Mucosa of descending colon (tissue), 3 donors: ENCODE results near the gene DPYD. TPM values are rescaled to one million over a fixed set of nuclear protein-coding genes. Genes with fewer than 3 reads are reported as not detected.

Experiments
- ATAC-seq: fragments of 200-7000 bp; cut with Tn5 transposase; one replicate; pipeline ENCODE4 v1.9.1; 2020; ENCODE audit warnings: mild to moderate bottlenecking, moderate library complexity
- DNase-seq, 3 donors: peaks; one replicate each; pipeline ENCODE4 v3.0.0-alpha.2; 2020
- H3K36me3 ChIP-seq: fragments of 200-600 bp; one replicate; pipeline ENCODE4 v1.8.0; 2021; ENCODE audit warnings: low read depth, mild to moderate bottlenecking
- H3K4me1 ChIP-seq: fragments of 200-600 bp; one replicate; pipeline ENCODE4 v1.8.0; 2021; ENCODE audit warnings: low read depth, mild to moderate bottlenecking
- H3K4me3 ChIP-seq: fragments of 200-600 bp; one replicate; pipeline ENCODE4 v1.8.0; 2021; ENCODE audit warnings: mild to moderate bottlenecking
- H3K9me3 ChIP-seq: fragments of 200-600 bp; one replicate; pipeline ENCODE4 v1.8.0; 2021; ENCODE audit warnings: mild to moderate bottlenecking
- CTCF ChIP-seq: fragments of 200-600 bp; IDR thresholded peaks from one replicate; pipeline ENCODE4 v1.8.0; 2022; ENCODE audit warnings: antibody characterized with exemption, mild to moderate bottlenecking
- intact Hi-C, 2 donors: fragments of 100-400 bp; cut with DNase I in 1 of 2; cut with micrococcal nuclease in 1 of 2; formaldehyde crosslinking; loops; one replicate each; pipeline versions ENCODE4 v1.11.0 to v1.11.1; 2022; cut with DNase I, micrococcal nuclease
- total RNA-seq, 3 donors: library from RNA; stranded (reverse); fragmentation: NEBNext Ultra II Directional in 2 of 3; extraction: Animal tissue kit (Norgen Biotek cat#: 25700) in 2 of 3; gene quantifications; one replicate each; pipeline versions ENCODE4 v1.2.1 to v1.2.4, GENCODE V29; 2021 to 2023
- donor health status: DM: no; HTN: no; CAD: no; lungs with moderate emphysema.
- donor health status: DM: no; HTN: no; CAD: no.
- donor health status: DM: no; HTN: yes; CAD: no.

DPYD gene
- total RNA-seq, 3 donors from 2014 or later = 13.8 to 33.3 (median 19.7) TPM

GRCh38 chr1:97849345-97850340, 71.2 kb downstream of the DPYD start:
- H3K4me1 ChIP-seq = no peaks in the 10 kb centered on the region
- H3K4me3 ChIP-seq = no peak overlapping the region
- DNase-seq (no peak), ATAC-seq (no peak)
- H3K9me3 ChIP-seq = no peaks in the 10 kb centered on the region
- H3K36me3 ChIP-seq = no peaks in the 10 kb centered on the region
- intact Hi-C loops = no loop called here
- no peak for TF ChIP-seq CTCF

DNA sequence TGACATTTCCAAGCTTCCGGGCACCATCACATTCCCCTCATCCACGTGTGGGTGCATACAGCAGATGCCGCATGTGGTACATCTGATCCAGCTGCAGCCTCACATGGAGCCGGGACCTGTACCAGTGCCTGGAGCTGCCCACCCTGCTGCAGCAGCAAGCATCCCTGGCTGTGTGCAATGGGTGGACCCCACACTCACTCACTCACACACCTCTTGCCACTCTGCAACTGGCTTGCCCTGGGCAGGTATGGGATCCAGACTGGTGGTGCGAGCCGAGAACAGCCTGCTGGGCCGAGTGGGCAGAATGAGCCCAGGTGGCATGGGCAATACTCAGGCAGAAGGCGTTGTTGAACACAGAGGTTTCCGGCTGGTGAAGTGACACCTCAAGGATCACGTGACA, 75.0 kb downstream of the DPYD start:
- intact Hi-C loops = no loop called here
- TF ChIP-seq CTCF = no peak
- Histone ChIP-seq H3K36me3 (no peaks in the 10 kb centered on the region), H3K9me3 (no peaks in the 10 kb centered on the region), H3K4me1 (no peaks in the 10 kb centered on the region), H3K4me3 (no peak overlapping the region)
- ATAC-seq = no peak
- peak in 1 of 3 donors; percentile 34 for DNase-seq

- intact Hi-C loops = no loop called here
- Histone ChIP-seq H3K9me3 (no peaks in the 10 kb centered on the region), H3K36me3 (no peaks in the 10 kb centered on the region), H3K4me1 (no peaks in the 10 kb centered on the region), H3K4me3 (no peak overlapping the region)
- TF ChIP-seq CTCF = no peak
- peak in 1 of 3 donors; percentile 19 for DNase-seq
- ATAC-seq = no peak
Observed at GRCh38 chr1:97844552-97845089, 76.2 kb downstream of the DPYD start.

DNA sequence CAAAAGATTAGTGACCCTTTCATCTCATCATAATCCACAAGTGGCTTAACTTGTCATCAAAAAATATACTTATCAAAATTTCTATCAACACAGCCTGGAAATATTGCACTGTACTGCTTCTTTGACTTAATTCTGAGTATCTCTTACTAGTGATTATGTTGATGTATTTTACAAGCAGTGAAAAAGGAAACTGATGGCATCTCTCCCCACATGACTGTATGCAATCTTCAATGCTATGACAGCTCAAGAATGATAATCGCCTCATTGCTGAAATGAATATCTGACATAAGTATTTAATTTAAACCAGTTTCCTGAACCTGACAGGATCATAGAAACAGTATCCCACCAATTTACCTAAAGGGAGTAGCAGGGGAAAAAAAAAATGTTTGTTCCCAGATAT, 79.5 kb downstream of the DPYD start:
- TF ChIP-seq CTCF = no peak
- no peak overlapping the region for H3K4me3 ChIP-seq
- DNase-seq (no peak), ATAC-seq (no peak)
- H3K36me3 ChIP-seq = no peaks in the 10 kb centered on the region
- no peaks in the 10 kb centered on the region for H3K4me1 ChIP-seq
- intact Hi-C loops = no loop called here
- no peaks in the 10 kb centered on the region for H3K9me3 ChIP-seq

DNA sequence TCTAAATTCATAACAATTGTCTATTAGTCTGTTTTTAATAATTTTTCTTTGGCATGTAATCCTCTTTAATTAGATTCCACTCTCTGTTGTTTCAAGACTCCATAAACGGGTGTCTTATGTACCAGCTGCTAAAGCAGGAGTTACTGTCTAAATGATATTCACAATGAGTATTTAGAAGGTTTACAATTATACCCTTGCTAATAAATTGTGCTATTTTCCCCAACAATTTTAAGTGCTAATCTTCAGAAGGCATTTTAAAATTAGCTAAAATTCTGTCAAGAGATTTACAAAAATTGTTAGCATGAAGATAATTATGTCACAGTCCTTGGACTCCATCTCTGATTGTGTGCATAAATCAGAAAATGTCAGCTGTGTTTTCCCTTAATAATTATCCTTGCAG, 83.7 kb downstream of the DPYD start:
- intact Hi-C loops = no loop called here
- Histone ChIP-seq H3K9me3 (no peaks in the 10 kb centered on the region), H3K36me3 (no peaks in the 10 kb centered on the region), H3K4me3 (no peak overlapping the region), H3K4me1 (no peaks in the 10 kb centered on the region)
- no peak for DNase-seq
- no peak for TF ChIP-seq CTCF
- no peak for ATAC-seq
